Measurements from ENCODE around the gene KIF14. TPM values are rescaled to one million over a fixed set of nuclear protein-coding genes. Genes with fewer than 3 reads are reported as not detected.
A peak's percentile ranks its signal among the peaks of the same experiment; 100 is the strongest.

Gene KIF14
- polyA plus RNA-seq, 1 of the 3 experiments (the other 2 are of a cell fraction) = 1.2 TPM

DNA sequence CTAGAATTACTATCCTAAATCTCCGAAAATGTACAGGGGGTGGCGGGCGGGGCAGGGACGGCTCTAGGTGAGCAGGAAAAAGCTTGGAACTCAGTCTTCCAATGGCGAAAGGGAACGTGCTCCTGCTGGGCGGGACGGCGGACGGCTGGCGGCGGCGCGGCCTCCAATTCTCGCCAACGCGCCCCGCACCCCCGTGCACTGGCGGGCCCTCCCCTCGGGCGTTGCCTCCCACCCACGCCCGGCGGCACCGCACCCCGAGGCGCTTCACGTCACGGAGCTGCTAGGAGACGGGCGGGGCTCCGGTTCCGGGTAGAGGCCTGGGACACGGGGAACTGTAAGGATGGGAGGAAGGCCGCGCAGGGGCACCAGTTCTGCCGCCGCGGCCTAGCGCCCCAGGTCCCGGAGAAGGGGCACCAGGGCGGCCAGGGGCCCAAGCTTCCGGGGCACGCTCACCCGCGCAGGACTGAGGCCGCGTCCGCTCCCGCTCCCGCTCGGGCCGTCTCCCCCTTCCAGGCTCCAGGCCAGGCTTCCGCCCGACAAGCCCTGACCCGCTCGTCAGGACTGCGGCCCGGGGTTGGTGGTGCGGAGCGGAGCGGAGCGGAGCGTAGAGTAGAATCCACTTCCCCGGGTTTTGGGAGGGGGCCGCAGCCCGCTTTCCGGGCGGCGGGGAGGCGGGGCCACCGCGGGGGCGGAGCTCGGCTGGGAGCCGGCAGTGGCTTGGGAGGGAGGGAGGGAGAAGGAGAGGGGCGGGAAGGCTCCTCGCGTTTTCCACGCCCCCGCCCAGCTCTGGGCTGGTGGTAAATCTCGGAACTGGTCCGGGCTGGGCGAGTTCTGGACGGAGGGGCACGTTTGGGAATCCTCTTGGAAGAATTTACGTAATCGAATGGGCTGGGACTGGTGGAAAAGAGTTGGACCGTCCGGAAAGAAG is 49.0 kb upstream of the KIF14 start, which contains the start of gene DDX59:
Gene DDX59, minus strand, starts transcription at position 594 of the 928 bp plus-strand sequence. CDS start 3,167 bp downstream, outside the sequence.
- peak within 1 kb of the TSS; percentile 84 to 95 for H3K4me3 ChIP-seq (ENCODE audit: low read depth in 2 of 2, low read length in 1 of 2)
- whole genome bisulfite sequencing (ENCODE audit: low lambda C conversion rate) = 0% methylated on average over 24 of the region's 91 CpGs
- peak within 1 kb of the TSS; percentile 100 for H3K9ac ChIP-seq
- peaks cover 7 to 18% of the 10 kb centered on the region in 2 experiments; a peak in 3 of 4 replicates for H3K4me1 ChIP-seq (ENCODE audit: control insufficient read depth in 1 of 2, insufficient read depth in 2 of 2, low read depth in 1 of 2, low read length in 1 of 2)
- TF ChIP-seq FOXJ3 (CRISPR knock-in tag; IDR thresholded peaks at IDR 0.05) = no peak
- no peak for TF ChIP-seq SMC3 (IDR thresholded peaks at IDR 0.05; ENCODE audit: low read depth, low read length)
- TF ChIP-seq YY1 (IDR thresholded peaks at IDR 0.05; ENCODE audit: low read depth) = peak; percentile 44; the same call in 1 of the 2 replicates
- TF ChIP-seq, protein P1, sequence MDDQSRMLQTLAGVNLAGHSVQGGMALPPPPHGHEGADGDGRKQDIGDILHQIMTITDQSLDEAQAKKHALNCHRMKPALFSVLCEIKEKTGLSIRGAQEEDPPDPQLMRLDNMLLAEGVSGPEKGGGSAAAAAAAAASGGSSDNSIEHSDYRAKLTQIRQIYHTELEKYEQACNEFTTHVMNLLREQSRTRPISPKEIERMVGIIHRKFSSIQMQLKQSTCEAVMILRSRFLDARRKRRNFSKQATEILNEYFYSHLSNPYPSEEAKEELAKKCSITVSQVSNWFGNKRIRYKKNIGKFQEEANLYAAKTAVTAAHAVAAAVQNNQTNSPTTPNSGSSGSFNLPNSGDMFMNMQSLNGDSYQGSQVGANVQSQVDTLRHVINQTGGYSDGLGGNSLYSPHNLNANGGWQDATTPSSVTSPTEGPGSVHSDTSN (IDR thresholded peaks at IDR 0.05) = peak; percentile 5; the same call in 1 of the 2 replicates
- TF ChIP-seq RFX5 (IDR thresholded peaks at IDR 0.05; ENCODE audit: low read length) = peak; percentile 60; the same call in 1 of the 2 replicates
- TF ChIP-seq TCF12 (IDR thresholded peaks at IDR 0.05) = peak; percentile 8; the same call in 1 of the 2 replicates
- TF ChIP-seq, protein P2, sequence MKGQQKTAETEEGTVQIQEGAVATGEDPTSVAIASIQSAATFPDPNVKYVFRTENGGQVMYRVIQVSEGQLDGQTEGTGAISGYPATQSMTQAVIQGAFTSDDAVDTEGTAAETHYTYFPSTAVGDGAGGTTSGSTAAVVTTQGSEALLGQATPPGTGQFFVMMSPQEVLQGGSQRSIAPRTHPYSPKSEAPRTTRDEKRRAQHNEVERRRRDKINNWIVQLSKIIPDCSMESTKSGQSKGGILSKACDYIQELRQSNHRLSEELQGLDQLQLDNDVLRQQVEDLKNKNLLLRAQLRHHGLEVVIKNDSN (IDR thresholded peaks at IDR 0.05; ENCODE audit: borderline replicate concordance, low read depth) = peak; percentile 13; the same call in 1 of the 2 replicates
- TF ChIP-seq, protein P3, sequence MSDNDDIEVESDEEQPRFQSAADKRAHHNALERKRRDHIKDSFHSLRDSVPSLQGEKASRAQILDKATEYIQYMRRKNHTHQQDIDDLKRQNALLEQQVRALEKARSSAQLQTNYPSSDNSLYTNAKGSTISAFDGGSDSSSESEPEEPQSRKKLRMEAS (IDR thresholded peaks at IDR 0.05; ENCODE audit: low read depth) = peak; percentile 81
- no peak for TF ChIP-seq RCOR1 (IDR thresholded peaks at IDR 0.05; ENCODE audit: low read length)
- TF ChIP-seq EP300 (IDR thresholded peaks at IDR 0.05; ENCODE audit: borderline replicate concordance in 1 of 2, low read depth in 1 of 2, low read length in 1 of 2) = peak; percentile 22 to 36; a peak in 2 of 4 replicates
- peak; percentile 78 for TF ChIP-seq POLR2AphosphoS5 (IDR thresholded peaks at IDR 0.05; ENCODE audit: low read depth, low read length)
- peak; percentile 60; the same call in 1 of the 2 replicates for TF ChIP-seq SIN3A (IDR thresholded peaks at IDR 0.05; ENCODE audit: borderline replicate concordance, low read depth, low read length)
- TF ChIP-seq, protein P4, sequence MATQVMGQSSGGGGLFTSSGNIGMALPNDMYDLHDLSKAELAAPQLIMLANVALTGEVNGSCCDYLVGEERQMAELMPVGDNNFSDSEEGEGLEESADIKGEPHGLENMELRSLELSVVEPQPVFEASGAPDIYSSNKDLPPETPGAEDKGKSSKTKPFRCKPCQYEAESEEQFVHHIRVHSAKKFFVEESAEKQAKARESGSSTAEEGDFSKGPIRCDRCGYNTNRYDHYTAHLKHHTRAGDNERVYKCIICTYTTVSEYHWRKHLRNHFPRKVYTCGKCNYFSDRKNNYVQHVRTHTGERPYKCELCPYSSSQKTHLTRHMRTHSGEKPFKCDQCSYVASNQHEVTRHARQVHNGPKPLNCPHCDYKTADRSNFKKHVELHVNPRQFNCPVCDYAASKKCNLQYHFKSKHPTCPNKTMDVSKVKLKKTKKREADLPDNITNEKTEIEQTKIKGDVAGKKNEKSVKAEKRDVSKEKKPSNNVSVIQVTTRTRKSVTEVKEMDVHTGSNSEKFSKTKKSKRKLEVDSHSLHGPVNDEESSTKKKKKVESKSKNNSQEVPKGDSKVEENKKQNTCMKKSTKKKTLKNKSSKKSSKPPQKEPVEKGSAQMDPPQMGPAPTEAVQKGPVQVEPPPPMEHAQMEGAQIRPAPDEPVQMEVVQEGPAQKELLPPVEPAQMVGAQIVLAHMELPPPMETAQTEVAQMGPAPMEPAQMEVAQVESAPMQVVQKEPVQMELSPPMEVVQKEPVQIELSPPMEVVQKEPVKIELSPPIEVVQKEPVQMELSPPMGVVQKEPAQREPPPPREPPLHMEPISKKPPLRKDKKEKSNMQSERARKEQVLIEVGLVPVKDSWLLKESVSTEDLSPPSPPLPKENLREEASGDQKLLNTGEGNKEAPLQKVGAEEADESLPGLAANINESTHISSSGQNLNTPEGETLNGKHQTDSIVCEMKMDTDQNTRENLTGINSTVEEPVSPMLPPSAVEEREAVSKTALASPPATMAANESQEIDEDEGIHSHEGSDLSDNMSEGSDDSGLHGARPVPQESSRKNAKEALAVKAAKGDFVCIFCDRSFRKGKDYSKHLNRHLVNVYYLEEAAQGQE (IDR thresholded peaks at IDR 0.05; ENCODE audit: low read depth, low read length) = no peak; the same call in 1 of the 2 replicates
- TF ChIP-seq FOXM1 (IDR thresholded peaks at IDR 0.05; ENCODE audit: low read depth) = peak; percentile 31; the same call in 1 of the 2 replicates
- TF ChIP-seq NFIC (IDR thresholded peaks at IDR 0.05; ENCODE audit: borderline replicate concordance) = no peak; the same call in 1 of the 2 replicates
- TF ChIP-seq RAD21 (IDR thresholded peaks at IDR 0.05; ENCODE audit: low read length) = no peak
- peak; percentile 65 for TF ChIP-seq ELF1 (IDR thresholded peaks at IDR 0.05)
- TF ChIP-seq GABPA (IDR thresholded peaks at IDR 0.05; ENCODE audit: low read depth) = peak; percentile 43; the same call in 1 of the 2 replicates
- TF ChIP-seq TAF1 (IDR thresholded peaks at IDR 0.05; ENCODE audit: borderline replicate concordance, low read depth, low read length) = peak; percentile 24
- peak; percentile 25; the same call in 1 of the 2 replicates for TF ChIP-seq JUND (IDR thresholded peaks at IDR 0.05)
- TF ChIP-seq CHD2 (IDR thresholded peaks at IDR 0.05; ENCODE audit: low read length, partially characterized antibody) = peak; percentile 71
- peak; percentile 65; the same call in 1 of the 2 replicates for TF ChIP-seq MXI1 (IDR thresholded peaks at IDR 0.05; ENCODE audit: low read depth, low read length)
- H3F3A ChIP-seq (replicated peaks; ENCODE audit: insufficient read depth) = peaks cover 15% of the 10 kb centered on the region
- peak within 1 kb of the TSS; percentile 71 for H3K4me2 ChIP-seq
- peaks cover 10 to 12% of the 10 kb centered on the region in 2 experiments for H3K36me3 ChIP-seq (replicated peaks in 1 of 2; ENCODE audit: control insufficient read depth in 1 of 2, insufficient read depth in 2 of 2, low read length in 1 of 2)
- no peaks in the 10 kb centered on the region for H3K9me3 ChIP-seq
- peak within 1 kb of the TSS; percentile 99 for H3K27ac ChIP-seq (ENCODE audit: low read depth in 2 of 2, low read length in 1 of 2)
- H2AFZ ChIP-seq (ENCODE audit: low read depth) = peak within 1 kb of the TSS; percentile 79
- H3K9me2 ChIP-seq = no peaks in the 10 kb centered on the region
- CTCF ChIA-PET = interaction anchor here (0.8 to 2.4 kb wide), 10 partner anchors 13 to 169 kb away, joined by 3 to 18 read pairs (median 3); partner anchors contain the start of gene KIF14
- peak; percentile 98 for DNase-seq
- H3K79me2 ChIP-seq (ENCODE audit: insufficient read depth) = peaks cover 31% of the 10 kb centered on the region
- POLR2A ChIA-PET = interaction anchor here (0.6 to 2.1 kb wide), 8 partner anchors 9 to 69 kb away, joined by 3 to 20 read pairs (median 3); partner anchors contain the start of genes CAMSAP2 and KIF14
- no peaks in the 10 kb centered on the region for H3K27me3 ChIP-seq (ENCODE audit: insufficient read depth)
- no peaks in the 10 kb centered on the region for H4K20me1 ChIP-seq (ENCODE audit: insufficient read depth)

All from SK-N-SH (cell line).